Adrenal gland (tissue), 5 donors: ENCODE measurements around the gene MVB12B.

Source experiments
- CTCF ChIP-seq, 6 experiments: fragments of 450-650 bp in 4 of 6; fragments of 200-600 bp in 2 of 6; sonication (generic) in 1 of 6; IDR thresholded peaks; 1 replicate in 5 of 6; 2 replicates in 1 of 6; pipeline versions ENCODE4 v1.5.1 to v1.8.0; 2016 to 2021; ENCODE audit warnings: antibody characterized with exemption in 6 of 6, mild to moderate bottlenecking in 2 of 6, moderate library complexity in 1 of 6
- POLR2A ChIP-seq, 2 donors: fragments of 450-650 bp; IDR thresholded peaks; one replicate each; pipeline ENCODE4 v1.6.1; 2017; ENCODE audit warnings: antibody characterized with exemption in 2 of 2, mild to moderate bottlenecking in 2 of 2, moderate library complexity in 1 of 2
- donor health status: DM: no; HTN: no; CAD: no.

DNA sequence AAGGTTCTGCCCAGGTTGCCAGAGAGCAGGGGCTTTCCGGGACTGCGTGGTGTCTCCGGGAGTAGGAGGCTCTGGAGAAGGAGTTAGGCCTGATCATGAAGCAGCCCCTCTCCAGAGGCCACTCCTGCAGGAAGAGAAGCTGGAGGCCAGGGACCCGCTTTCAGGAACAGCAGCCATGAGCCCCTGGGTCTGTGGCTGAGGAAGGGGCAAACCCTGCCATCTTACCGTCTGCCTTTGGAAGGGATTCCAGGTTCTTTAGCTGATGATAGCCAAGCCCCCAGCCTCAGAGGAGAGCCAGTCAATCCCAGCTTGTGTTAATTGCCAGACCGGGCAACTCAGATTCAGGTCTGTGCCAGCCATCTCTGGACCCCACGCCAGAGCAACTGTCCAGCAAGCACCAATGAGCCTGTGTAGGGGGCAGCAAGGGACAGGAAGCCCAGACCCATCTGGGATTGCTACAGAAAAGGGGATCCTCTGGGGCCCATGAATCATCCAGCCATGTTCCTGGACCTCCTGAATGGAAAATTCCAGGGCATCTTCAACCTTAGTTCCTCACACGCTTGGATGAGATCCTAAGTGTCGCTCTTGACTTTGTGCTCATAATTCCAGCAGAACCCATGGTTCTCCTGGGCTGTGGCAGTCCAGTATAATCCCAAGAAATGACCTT is 42.7 kb upstream of the MVB12B start:
- TF ChIP-seq CTCF (IDR thresholded peaks at IDR 0.05) (no peak), POLR2A (IDR thresholded peaks at IDR 0.05) (no peak)
